Endothelial cell of umbilical vein (primary cell): Measurements from ENCODE around the gene IDUA. TPM values are rescaled to one million over a fixed set of nuclear protein-coding genes. Genes with fewer than 3 reads are reported as not detected.

Experiments
- BruUV-seq: library from RNA; stranded (reverse); fragments of 400-500 nt; replicated peaks from 2 replicates; lab custom pipeline; 2021; lab: Mats Ljungman, UMichigan
- CTCF ChIA-PET: fragments of 300-600, 350-600 bp; sonication (Branson Sonifier 250); formaldehyde crosslinking; loops from one replicate; lab custom pipeline; 2021; ENCODE audit warnings: antibody characterized with exemption, inconsistent platforms; lab: Charles Lee
- POLR2A ChIA-PET: fragments of 300-600, 350-600 bp; sonication (Branson Sonifier 250); formaldehyde crosslinking; loops from one replicate; lab custom pipeline; 2021; ENCODE audit warnings: antibody characterized with exemption, inconsistent platforms; lab: Charles Lee
- DNase-seq: peaks from one replicate; pipeline ENCODE4 v3.0.0-alpha.2; 2011; ENCODE audit warnings: low read depth, low spot score
- FAIRE-seq: peaks from 2 replicates; lab custom pipeline; 2011; peaks lifted over from hg19 to GRCh38; lab: Jason Lieb, UNC
- H2AFZ ChIP-seq: 2 replicates; pipeline ENCODE4 v1.6.0; 2012; ENCODE audit warnings: low read depth, low read length, control low read depth, inconsistent platforms
- H3K27ac ChIP-seq: 2 replicates; pipeline ENCODE4 v1.5.1; 2011; ENCODE audit warnings: low read depth, mild to moderate bottlenecking, control low read depth, low read length, moderate library complexity; ENCODE audit not compliant: insufficient read depth
- H3K27me3 ChIP-seq, 2 experiments: 2 replicates each; pipeline versions ENCODE4 v1.6.0 to v1.6.1; 2011; ENCODE audit warnings: low read length in 2 of 2, mixed read lengths in 1 of 2; ENCODE audit not compliant: control insufficient read depth in 2 of 2, insufficient read depth in 2 of 2
- H3K36me3 ChIP-seq, 2 experiments: 2 replicates in 1 of 2; 3 replicates in 1 of 2; pipeline ENCODE4 v1.5.1; 2011; ENCODE audit warnings: low read length in 2 of 2, mild to moderate bottlenecking in 1 of 2, moderate library complexity in 1 of 2; ENCODE audit not compliant: control insufficient read depth in 2 of 2, insufficient read depth in 2 of 2; ENCODE audit errors: extremely low read depth in 1 of 2
- H3K4me1 ChIP-seq: 3 replicates; pipeline ENCODE4 v1.5.1; 2011; ENCODE audit warnings: mild to moderate bottlenecking, low read length; ENCODE audit not compliant: control insufficient read depth, insufficient read depth; ENCODE audit errors: extremely low read depth
- H3K4me2 ChIP-seq: 2 replicates; pipeline ENCODE4 v1.6.1; 2011; ENCODE audit warnings: low read length, control low read depth, mixed read lengths; ENCODE audit not compliant: insufficient read depth
- H3K4me3 ChIP-seq, 3 experiments: fragments of 200-600 bp in 1 of 3; sonication (generic), shearing (Covaris generic) in 1 of 3; replicated peaks in 1 of 3; 2 replicates each; pipeline ENCODE4 v1.5.1; 2011 to 2016; ENCODE audit warnings: control low read depth in 3 of 3, low read length in 3 of 3, mild to moderate bottlenecking in 2 of 3, inconsistent platforms in 1 of 3, low read depth in 1 of 3, moderate library complexity in 1 of 3; ENCODE audit not compliant: insufficient read depth in 1 of 3
- H3K79me2 ChIP-seq: 2 replicates; pipeline ENCODE4 v1.6.0; 2012; ENCODE audit warnings: low read length, inconsistent platforms; ENCODE audit not compliant: control insufficient read depth, insufficient read depth
- H3K9ac ChIP-seq: replicated peaks from 2 replicates; pipeline ENCODE3; 2011; ENCODE audit warnings: low read length, control low read depth; ENCODE audit not compliant: insufficient read depth; ENCODE audit errors: extremely low read depth
- H3K9me1 ChIP-seq: replicated peaks from 3 replicates; pipeline ENCODE4 v1.6.0; 2011; ENCODE audit warnings: mild to moderate bottlenecking, low read length; ENCODE audit not compliant: control insufficient read depth, insufficient read depth; ENCODE audit errors: extremely low read depth
- H3K9me3 ChIP-seq: replicated peaks from 2 replicates; pipeline ENCODE4 v1.5.1; 2012; ENCODE audit warnings: low read length, inconsistent platforms; ENCODE audit not compliant: control insufficient read depth, insufficient read depth
- H4K20me1 ChIP-seq: replicated peaks from 2 replicates; pipeline ENCODE3; 2011; ENCODE audit warnings: mild to moderate bottlenecking, low read length; ENCODE audit not compliant: control insufficient read depth, insufficient read depth; ENCODE audit errors: extremely low read depth
- CTCF ChIP-seq, 2 donors: IDR thresholded peaks; 1 replicate in 1 of 2; 2 replicates in 1 of 2; pipeline ENCODE4 v1.5.1; 2011; ENCODE audit warnings: low read length in 2 of 2, mild to moderate bottlenecking in 2 of 2, moderate library complexity in 2 of 2, control low read depth in 1 of 2, inconsistent platforms in 1 of 2, low read depth in 1 of 2; ENCODE audit not compliant: insufficient read depth in 1 of 2; ENCODE audit errors: extremely low read depth in 1 of 2
- EZH2 ChIP-seq: IDR thresholded peaks from 2 replicates; pipeline ENCODE4 v1.6.1; 2012; ENCODE audit warnings: borderline replicate concordance, low read depth, mild to moderate bottlenecking, moderate library complexity, low read length, inconsistent platforms; ENCODE audit not compliant: severe bottlenecking
- FOS ChIP-seq: IDR thresholded peaks from 2 replicates; pipeline ENCODE4 v1.6.1; 2011; ENCODE audit warnings: mild to moderate bottlenecking, low read length, moderate library complexity, borderline replicate concordance; ENCODE audit not compliant: insufficient read depth
- GATA2 ChIP-seq: IDR thresholded peaks from 2 replicates; pipeline ENCODE4 v1.7.0; 2011; ENCODE audit warnings: low read depth, mild to moderate bottlenecking, moderate library complexity, mixed read lengths, low read length; ENCODE audit not compliant: insufficient read length, insufficient read depth
- JUN ChIP-seq: IDR thresholded peaks from 2 replicates; pipeline ENCODE4 v1.6.1; 2011; ENCODE audit warnings: borderline replicate concordance, low read depth; ENCODE audit not compliant: insufficient read length, insufficient read depth
- MAX ChIP-seq: IDR thresholded peaks from 2 replicates; pipeline ENCODE4 v1.6.1; 2011; ENCODE audit not compliant: insufficient read depth, insufficient read length
- MYC ChIP-seq: IDR thresholded peaks from one replicate; pipeline ENCODE4 v1.6.1; 2011; ENCODE audit warnings: mild to moderate bottlenecking, low read depth, low read length
- POLR2A ChIP-seq: IDR thresholded peaks from 2 replicates; pipeline ENCODE4 v1.6.1; 2012; ENCODE audit warnings: low read depth, mild to moderate bottlenecking, control low read depth, low read length
- POLR2AphosphoS5 ChIP-seq: IDR thresholded peaks from 2 replicates; pipeline ENCODE4 v1.6.1; 2012; ENCODE audit warnings: low read depth, mild to moderate bottlenecking, control low read depth, low read length, moderate library complexity; ENCODE audit not compliant: insufficient read depth
- dilution Hi-C: fragments of 300-500 bp; cut with MboI; formaldehyde crosslinking; loops from one replicate; pipeline ENCODE4 v1.15.0; 2019; ENCODE audit warnings: low sequenced_read_pairs; ENCODE audit not compliant: extremely low pct_ligation_motif_present
- intact Hi-C: fragments of 100-400 bp; cut with micrococcal nuclease; formaldehyde crosslinking; loops from one replicate; pipeline ENCODE4 v1.10.0; 2022
- polyA plus RNA-seq, 4 experiments: library from polyadenylated mRNA; depleted of rRNA in 3 of 4; stranded (reverse) in 3 of 4; unstranded in 1 of 4; fragments of >200 nt; gene quantifications; 2 replicates each; pipeline versions ENCODE4 v1.2.1 to v1.2.3, GENCODE V29; 2011 to 2012; ENCODE audit warnings: missing spikeins in 1 of 4
- total RNA-seq: library from RNA; stranded (reverse); gene quantifications from 2 replicates; pipeline ENCODE4 v1.2.3, GENCODE V29; 2021

IDUA gene
- total and polyA plus RNA-seq, 2 donors (not counting 3 experiments of a cell fraction or from before 2014, with no cell fraction given): 19.1 to 34.1 TPM

DNA sequence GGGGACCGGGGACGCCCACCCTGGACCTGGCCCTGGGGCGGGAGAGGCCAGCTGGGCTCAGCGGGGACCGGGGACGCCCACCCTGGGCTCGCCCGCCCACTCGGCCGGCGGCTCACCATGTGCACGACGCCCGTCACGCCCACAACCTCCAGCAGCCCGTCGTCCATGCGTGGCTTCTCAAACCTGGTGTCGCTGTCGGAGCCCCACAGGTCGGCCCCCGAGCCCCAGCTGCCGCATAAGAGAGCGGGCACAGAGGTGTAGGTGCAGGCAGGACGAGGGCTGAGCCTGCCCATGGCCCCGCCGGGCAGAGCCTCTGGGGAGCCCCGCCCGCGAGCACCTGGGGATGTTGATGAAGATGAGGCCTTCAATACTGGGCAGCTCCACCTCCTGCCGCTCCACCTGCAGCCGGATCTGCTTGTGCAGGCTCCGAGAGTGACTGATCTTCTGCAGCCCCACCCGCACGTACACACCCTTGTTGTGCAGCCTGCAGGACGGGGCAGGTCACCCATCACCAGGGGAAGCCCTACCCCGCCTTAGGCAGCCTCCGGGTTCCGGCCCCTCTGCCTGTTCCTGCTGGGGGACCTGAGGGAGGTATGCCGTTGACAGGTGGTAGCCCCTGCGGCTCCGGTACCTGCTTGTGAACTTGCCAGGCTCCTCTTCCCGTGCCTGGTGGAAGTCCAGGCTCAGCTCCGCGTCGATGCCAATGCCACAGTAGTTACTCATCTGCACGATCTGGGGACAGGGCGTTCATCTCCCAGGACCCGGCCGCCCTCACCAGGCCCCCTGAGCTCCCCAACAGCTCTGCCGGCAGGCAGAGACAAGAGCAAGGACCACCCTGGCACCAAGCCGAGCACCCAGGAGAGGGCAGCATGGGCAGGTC is 25.3 kb upstream of the IDUA start:
- Histone ChIP-seq H3K4me3 (no peak overlapping the region), H3K27me3 (no peaks in the 10 kb centered on the region), H3K9ac (no peak overlapping the region), H3K9me1 (no peaks in the 10 kb centered on the region), H3K4me2 (no peak overlapping the region), H3K27ac (no peak overlapping the region), H3K9me3 (no peaks in the 10 kb centered on the region), H3K4me1 (no peaks in the 10 kb centered on the region), H4K20me1 (no peaks in the 10 kb centered on the region), H2AFZ (no peak overlapping the region), H3K79me2 (no peaks in the 10 kb centered on the region), H3K36me3 (peaks cover 0 to 29% of the 10 kb centered on the region in 2 experiments)
- BruUV-seq: no TSS peak
- FAIRE-seq: no peak
- intact Hi-C loops: no loop called here
- no peak for TF ChIP-seq FOS
- CTCF ChIA-PET: no interaction called here
- POLR2A ChIA-PET: no interaction called here
- no peak for DNase-seq
- dilution Hi-C loops: no loop called here

GRCh38 chr4:962231-963208 is 24.3 kb upstream of the IDUA start:
- dilution Hi-C loops: no loop called here
- H3K27ac ChIP-seq: no peak overlapping the region
- no peak overlapping the region for H3K4me3 ChIP-seq
- DNase-seq (no peak), FAIRE-seq (no peak)
- H3K9me1 ChIP-seq: no peaks in the 10 kb centered on the region
- H3K27me3 ChIP-seq: no peaks in the 10 kb centered on the region
- BruUV-seq: no TSS peak
- H3K4me1 ChIP-seq: no peaks in the 10 kb centered on the region
- no peaks in the 10 kb centered on the region for H3K79me2 ChIP-seq
- no peak overlapping the region for H2AFZ ChIP-seq
- H3K9me3 ChIP-seq: no peaks in the 10 kb centered on the region
- H3K9ac ChIP-seq: no peak overlapping the region
- no peaks in the 10 kb centered on the region for H4K20me1 ChIP-seq
- TF ChIP-seq MYC (no peak), MAX (no peak), GATA2 (no peak), EZH2 (no peak), POLR2A (no peak), CTCF (IDR thresholded peaks at IDR 0.05; ENCODE audit: extremely low read depth in 1 of 2, insufficient read depth in 1 of 2, low read depth in 1 of 2, low read length in 2 of 2) (no peak), JUN (no peak), POLR2AphosphoS5 (no peak), FOS (no peak)
- POLR2A ChIA-PET: no interaction called here
- intact Hi-C loops: no loop called here
- peaks cover 0 to 32% of the 10 kb centered on the region in 2 experiments for H3K36me3 ChIP-seq
- no peak overlapping the region for H3K4me2 ChIP-seq
- CTCF ChIA-PET: no interaction called here
